HG02798 (cell line): ENCODE results near the gene STH.
"Not testable (repeated sequence)": the region's sequence is repeated elsewhere in the genome, so short reads cannot be mapped to it uniquely, and the experiment has no call there.

ENCODE experiments used
- ATAC-seq: cut with Tn5 transposase; IDR thresholded peaks from one replicate; pipeline ENCODE4 v1.9.1; 2021; ENCODE audit warnings: mild to moderate bottlenecking; ENCODE audit not compliant: unreplicated experiment, poor library complexity

Gene STH

DNA sequence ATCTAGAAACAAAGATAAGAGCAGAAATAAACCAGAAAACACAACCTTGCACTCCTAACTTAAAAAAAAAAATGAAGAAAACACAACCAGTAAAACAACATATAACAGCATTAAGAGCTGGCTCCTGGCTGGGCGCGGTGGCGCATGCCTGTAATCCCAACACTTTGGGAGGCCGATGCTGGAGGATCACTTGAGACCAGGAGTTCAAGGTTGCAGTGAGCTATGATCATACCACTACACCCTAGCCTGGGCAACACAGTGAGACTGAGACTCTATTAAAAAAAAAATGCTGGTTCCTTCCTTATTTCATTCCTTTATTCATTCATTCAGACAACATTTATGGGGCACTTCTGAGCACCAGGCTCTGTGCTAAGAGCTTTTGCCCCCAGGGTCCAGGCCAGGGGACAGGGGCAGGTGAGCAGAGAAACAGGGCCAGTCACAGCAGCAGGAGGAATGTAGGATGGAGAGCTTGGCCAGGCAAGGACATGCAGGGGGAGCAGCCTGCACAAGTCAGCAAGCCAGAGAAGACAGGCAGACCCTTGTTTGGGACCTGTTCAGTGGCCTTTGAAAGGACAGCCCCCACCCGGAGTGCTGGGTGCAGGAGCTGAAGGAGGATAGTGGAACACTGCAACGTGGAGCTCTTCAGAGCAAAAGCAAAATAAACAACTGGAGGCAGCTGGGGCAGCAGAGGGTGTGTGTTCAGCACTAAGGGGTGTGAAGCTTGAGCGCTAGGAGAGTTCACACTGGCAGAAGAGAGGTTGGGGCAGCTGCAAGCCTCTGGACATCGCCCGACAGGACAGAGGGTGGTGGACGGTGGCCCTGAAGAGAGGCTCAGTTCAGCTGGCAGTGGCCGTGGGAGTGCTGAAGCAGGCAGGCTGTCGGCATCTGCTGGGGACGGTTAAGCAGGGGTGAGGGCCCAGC lies 2.6 kb downstream of the STH start:
- no peak for ATAC-seq

- ATAC-seq = peak; percentile 58
Observed at GRCh38 chr17:46002311-46002972, 3.4 kb downstream of the STH start.

GRCh38 chr17:46002973-46003316 lies 3.9 kb downstream of the STH start:
- ATAC-seq = no peak

DNA sequence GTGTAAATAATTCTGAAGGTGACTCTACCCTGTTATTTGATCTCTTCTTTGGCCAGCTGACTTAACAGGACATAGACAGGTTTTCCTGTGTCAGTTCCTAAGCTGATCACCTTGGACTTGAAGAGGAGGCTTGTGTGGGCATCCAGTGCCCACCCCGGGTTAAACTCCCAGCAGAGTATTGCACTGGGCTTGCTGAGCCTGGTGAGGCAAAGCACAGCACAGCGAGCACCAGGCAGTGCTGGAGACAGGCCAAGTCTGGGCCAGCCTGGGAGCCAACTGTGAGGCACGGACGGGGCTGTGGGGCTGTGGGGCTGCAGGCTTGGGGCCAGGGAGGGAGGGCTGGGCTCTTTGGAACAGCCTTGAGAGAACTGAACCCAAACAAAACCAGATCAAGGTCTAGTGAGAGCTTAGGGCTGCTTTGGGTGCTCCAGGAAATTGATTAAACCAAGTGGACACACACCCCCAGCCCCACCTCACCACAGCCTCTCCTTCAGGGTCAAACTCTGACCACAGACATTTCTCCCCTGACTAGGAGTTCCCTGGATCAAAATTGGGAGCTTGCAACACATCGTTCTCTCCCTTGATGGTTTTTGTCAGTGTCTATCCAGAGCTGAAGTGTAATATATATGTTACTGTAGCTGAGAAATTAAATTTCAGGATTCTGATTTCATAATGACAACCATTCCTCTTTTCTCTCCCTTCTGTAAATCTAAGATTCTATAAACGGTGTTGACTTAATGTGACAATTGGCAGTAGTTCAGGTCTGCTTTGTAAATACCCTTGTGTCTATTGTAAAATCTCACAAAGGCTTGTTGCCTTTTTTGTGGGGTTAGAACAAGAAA lies 5.1 kb downstream of the STH start:
- no peak for ATAC-seq

GRCh38 chr17:46006082-46006481 lies 7.0 kb downstream of the STH start:
- ATAC-seq = not testable (repeated sequence)

GRCh38 chr17:46007461-46007965 lies 8.5 kb downstream of the STH start:
- no peak for ATAC-seq

GRCh38 chr17:46008591-46008990 lies 9.5 kb downstream of the STH start:
- ATAC-seq = no peak

DNA sequence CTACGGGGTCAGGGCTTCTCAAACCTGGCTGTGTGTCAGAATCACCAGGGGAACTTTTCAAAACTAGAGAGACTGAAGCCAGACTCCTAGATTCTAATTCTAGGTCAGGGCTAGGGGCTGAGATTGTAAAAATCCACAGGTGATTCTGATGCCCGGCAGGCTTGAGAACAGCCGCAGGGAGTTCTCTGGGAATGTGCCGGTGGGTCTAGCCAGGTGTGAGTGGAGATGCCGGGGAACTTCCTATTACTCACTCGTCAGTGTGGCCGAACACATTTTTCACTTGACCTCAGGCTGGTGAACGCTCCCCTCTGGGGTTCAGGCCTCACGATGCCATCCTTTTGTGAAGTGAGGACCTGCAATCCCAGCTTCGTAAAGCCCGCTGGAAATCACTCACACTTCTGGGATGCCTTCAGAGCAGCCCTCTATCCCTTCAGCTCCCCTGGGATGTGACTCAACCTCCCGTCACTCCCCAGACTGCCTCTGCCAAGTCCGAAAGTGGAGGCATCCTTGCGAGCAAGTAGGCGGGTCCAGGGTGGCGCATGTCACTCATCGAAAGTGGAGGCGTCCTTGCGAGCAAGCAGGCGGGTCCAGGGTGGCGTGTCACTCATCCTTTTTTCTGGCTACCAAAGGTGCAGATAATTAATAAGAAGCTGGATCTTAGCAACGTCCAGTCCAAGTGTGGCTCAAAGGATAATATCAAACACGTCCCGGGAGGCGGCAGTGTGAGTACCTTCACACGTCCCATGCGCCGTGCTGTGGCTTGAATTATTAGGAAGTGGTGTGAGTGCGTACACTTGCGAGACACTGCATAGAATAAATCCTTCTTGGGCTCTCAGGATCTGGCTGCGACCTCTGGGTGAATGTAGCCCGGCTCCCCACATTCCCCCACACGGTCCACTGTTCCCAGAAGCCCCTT lies 10.9 kb downstream of the STH start:
- ATAC-seq = no peak

DNA sequence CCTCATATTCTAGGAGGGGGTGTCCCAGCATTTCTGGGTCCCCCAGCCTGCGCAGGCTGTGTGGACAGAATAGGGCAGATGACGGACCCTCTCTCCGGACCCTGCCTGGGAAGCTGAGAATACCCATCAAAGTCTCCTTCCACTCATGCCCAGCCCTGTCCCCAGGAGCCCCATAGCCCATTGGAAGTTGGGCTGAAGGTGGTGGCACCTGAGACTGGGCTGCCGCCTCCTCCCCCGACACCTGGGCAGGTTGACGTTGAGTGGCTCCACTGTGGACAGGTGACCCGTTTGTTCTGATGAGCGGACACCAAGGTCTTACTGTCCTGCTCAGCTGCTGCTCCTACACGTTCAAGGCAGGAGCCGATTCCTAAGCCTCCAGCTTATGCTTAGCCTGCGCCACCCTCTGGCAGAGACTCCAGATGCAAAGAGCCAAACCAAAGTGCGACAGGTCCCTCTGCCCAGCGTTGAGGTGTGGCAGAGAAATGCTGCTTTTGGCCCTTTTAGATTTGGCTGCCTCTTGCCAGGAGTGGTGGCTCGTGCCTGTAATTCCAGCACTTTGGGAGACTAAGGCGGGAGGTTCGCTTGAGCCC lies 11.6 kb downstream of the STH start:
- ATAC-seq = no peak

GRCh38 chr17:46011711-46012505 lies 12.9 kb downstream of the STH start:
- ATAC-seq = no peak

DNA sequence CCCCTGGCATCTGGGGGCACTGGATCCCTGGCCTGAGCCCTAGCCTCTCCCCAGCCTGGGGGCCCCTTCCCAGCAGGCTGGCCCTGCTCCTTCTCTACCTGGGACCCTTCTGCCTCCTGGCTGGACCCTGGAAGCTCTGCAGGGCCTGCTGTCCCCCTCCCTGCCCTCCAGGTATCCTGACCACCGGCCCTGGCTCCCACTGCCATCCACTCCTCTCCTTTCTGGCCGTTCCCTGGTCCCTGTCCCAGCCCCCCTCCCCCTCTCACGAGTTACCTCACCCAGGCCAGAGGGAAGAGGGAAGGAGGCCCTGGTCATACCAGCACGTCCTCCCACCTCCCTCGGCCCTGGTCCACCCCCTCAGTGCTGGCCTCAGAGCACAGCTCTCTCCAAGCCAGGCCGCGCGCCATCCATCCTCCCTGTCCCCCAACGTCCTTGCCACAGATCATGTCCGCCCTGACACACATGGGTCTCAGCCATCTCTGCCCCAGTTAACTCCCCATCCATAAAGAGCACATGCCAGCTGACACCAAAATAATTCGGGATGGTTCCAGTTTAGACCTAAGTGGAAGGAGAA lies 13.5 kb downstream of the STH start:
- ATAC-seq = no peak

GRCh38 chr17:46013127-46013501 lies 14.1 kb downstream of the STH start:
- ATAC-seq = no peak

DNA sequence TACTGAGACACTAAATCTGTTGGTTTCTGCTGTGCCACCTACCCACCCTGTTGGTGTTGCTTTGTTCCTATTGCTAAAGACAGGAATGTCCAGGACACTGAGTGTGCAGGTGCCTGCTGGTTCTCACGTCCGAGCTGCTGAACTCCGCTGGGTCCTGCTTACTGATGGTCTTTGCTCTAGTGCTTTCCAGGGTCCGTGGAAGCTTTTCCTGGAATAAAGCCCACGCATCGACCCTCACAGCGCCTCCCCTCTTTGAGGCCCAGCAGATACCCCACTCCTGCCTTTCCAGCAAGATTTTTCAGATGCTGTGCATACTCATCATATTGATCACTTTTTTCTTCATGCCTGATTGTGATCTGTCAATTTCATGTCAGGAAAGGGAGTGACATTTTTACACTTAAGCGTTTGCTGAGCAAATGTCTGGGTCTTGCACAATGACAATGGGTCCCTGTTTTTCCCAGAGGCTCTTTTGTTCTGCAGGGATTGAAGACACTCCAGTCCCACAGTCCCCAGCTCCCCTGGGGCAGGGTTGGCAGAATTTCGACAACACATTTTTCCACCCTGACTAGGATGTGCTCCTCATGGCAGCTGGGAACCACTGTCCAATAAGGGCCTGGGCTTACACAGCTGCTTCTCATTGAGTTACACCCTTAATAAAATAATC lies 14.6 kb downstream of the STH start:
- ATAC-seq = no peak

- ATAC-seq = not testable (repeated sequence)
Observed at GRCh38 chr17:46019408-46019925, 20.4 kb downstream of the STH start.

DNA sequence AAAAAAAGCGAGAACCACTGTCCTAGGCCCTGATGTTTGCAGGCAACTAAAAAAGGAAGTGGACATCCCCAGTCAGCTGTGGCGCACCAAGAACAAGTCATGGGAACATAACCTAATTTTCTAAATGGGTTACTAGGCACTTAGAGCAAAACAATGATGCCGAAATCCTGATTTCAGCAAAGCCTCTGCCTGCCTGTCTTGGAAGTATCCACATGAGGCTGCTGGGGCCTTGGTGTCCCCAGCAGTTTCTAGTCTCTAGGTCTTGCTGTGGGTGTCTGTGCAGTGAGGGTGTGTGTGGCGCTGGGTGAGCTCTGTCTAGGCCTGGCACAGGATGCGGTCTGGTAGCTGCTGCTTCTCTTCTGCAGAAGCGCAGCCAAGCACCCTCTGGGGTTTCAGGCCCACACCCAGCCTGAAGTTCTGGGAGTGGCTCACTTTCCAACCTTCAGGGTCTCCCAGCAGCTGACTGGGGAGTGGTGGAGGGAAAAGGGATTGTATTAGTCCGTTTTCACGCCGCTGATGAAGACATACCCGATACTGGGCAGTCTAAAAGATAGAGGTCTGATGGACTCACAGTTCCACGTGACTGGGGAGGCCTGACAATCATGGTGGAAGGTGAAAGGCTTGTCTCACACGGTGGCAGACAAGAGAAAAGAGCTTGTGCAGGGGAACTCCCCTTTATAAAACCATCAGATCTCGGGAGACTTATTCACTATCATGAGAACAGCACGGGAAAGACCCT lies 21.1 kb downstream of the STH start:
- ATAC-seq = no peak

- ATAC-seq = no peak
Observed at GRCh38 chr17:46020998-46021397, 21.9 kb downstream of the STH start.

- ATAC-seq = not testable (repeated sequence)
Observed at GRCh38 chr17:46023366-46023765, 24.3 kb downstream of the STH start.
